ENCODE results near the gene CEACAM16.

GRCh38 chr19:44741841-44742329 is 42.9 kb downstream of the CEACAM16 start:
- peak; percentile 51 for TF ChIP-seq POLR2AphosphoS5 (IDR thresholded peaks at IDR 0.05; ENCODE audit: borderline replicate concordance, low read depth, low read length)
- no peak for TF ChIP-seq EZH2 (IDR thresholded peaks at IDR 0.05)
- no peak for TF ChIP-seq FOXP2 (optimal IDR thresholded peaks at IDR 0.05; ENCODE audit: control extremely low read depth, extremely low read length, insufficient read depth)

Measured in SK-N-MC (cell line).